ENCODE data around the gene FTSJ1.

The FTSJ1 gene

GRCh38 chrX:48470833-48471118 lies 5.2 kb upstream of the FTSJ1 start:
- DNase-seq, result no peak

DNA sequence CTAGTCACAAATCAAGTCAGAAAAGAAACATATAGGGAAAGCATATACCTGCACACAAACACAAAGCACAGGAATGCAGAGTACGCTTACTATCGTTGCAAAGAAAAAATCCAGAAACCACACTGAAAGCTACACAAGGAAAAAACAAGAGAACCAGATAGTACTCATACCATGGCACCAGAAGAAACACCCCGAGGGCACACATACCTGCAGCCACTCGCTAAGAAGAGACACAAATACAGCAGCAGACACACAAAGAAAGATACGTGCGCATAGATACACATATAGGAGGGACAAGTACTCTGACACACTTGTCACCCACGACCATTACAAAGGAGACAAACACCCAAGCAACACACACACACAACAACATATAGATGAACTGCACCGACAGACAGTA lies 4.5 kb upstream of the FTSJ1 start:
- no peak for DNase-seq

DNA sequence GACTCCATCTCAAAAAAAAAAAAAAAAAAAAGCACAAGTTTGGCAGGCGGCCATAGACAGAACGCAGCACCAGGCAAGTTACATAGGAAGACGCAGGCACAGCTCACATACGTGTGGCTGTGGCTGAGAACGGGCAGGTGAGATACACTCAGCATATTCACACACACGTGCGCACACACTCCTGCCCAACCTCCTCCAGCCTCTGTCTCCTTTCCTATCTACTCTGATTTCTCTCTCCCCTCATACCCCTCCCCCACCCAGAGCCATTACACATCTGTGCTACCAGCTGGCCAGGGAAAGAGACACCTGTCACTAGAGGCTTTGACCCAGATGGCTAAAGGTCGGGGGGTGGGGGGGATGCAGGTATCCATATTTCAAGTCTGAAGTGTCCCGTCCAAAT lies 3.8 kb upstream of the FTSJ1 start:
- no peak for DNase-seq

- DNase-seq, result no peak
Observed at GRCh38 chrX:48472851-48473703, 2.9 kb upstream of the FTSJ1 start.

DNA sequence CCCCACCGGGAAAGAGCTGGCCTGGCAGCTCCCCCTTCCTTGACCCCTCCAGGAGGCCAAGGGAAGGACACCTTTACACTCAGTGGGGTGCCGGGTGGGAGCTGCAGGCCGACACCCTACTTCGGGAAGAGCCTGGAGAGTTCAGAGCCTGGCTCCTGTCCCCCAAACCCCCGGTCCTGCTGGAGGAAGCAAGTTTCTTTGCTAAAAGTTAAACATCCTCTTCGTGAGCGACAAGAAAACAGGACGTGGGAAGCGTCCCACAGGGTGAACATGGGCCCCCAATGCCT lies 2.4 kb upstream of the FTSJ1 start:
- DNase-seq, result no peak

DNA sequence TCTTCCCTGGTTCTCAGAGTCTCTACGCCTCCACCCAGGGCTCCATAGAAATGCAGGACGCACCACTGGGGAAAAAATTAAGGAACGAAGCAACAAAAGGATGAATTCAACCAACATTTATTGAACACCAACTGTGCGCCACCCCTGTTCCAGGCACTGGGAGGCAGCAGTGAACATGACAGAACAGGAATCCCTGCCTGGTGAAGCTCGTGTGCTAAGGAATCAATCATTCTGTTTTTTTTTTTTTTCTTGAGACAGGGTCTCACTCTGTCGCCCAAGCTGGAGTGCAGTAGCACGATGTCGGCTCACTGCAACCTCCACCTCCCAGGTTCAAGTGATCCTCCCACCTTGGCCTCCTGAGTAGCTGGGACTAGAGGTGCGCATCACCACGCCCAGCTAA lies 1.9 kb upstream of the FTSJ1 start:
- no peak for DNase-seq

DNA sequence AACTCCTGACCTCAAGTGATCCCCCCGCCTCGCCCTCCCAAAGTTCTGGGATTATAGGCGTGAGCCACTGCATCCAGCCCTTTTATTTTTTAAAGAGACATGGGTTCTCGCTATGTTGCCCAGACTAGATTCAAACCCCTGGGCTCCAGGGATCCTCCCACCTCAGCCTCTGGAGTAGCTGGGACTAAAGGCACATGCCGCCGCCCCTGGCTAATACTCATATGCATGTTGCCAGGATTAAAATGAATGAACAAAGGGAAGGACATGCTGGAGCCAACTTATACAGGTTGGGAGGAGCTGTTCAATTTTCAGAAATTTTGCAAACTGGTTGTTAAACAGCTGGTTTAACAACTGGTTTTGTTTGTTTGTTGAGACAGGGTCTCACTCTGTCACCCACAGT lies 1.4 kb upstream of the FTSJ1 start:
- no peak for DNase-seq

GRCh38 chrX:48475296-48475695 lies 703 bp upstream of the FTSJ1 start:
- no peak for DNase-seq

- no peak for DNase-seq
Observed at GRCh38 chrX:48476919-48477318, 920 bp downstream of the FTSJ1 start.

DNA sequence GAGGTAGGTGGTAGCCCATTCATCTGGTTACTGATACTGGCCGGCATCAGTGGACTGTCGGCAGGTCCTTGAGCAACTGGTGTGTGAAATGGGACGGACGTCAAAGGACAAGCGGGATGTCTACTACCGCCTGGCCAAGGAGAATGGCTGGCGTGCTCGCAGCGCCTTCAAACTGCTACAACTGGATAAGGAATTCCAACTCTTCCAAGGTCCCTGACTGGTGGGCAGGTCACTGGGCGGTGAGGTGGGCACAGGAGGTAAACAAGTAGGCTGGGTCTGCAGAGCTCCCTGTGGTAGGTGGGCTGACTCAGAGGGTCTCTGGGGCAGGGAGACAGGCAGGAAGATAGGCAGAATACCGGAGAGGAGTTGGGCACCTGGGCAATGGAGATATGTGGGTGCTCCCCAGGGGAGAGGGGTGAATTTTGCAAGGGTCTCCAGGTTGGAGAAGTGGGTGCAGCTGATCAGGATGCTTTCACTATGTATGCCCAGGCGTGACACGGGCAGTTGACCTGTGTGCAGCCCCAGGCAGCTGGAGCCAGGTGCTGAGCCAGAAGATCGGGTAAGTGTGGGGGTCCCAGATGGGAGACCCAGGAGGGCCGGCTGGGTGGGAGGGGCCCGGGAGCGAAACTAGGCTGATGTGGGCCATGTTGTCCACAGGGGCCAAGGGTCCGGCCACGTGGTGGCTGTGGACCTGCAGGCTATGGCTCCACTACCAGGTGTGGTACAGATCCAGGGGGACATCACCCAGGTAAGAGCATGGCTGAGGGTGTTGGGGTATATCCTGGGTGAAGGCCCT lies 2.2 kb downstream of the FTSJ1 start:
- DNase-seq, result no peak

DNA sequence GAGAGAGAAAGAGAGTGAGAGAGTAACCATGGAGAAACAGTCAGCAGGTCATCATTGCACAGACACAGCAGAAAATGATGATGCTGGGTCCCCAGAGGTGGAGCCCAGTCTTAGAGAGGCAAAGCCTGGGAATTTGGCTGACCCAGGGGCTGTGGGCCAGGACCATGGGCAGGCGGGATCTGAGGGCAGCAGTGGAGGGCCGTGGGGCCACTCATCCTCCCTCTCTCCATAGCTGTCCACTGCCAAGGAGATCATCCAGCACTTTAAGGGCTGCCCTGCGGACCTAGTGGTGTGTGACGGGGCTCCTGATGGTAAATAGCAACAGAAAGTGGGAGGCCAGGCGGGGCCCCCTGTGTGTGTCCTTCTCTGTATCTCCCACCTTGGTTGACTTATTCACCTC lies 2.8 kb downstream of the FTSJ1 start:
- no peak for DNase-seq

DNA sequence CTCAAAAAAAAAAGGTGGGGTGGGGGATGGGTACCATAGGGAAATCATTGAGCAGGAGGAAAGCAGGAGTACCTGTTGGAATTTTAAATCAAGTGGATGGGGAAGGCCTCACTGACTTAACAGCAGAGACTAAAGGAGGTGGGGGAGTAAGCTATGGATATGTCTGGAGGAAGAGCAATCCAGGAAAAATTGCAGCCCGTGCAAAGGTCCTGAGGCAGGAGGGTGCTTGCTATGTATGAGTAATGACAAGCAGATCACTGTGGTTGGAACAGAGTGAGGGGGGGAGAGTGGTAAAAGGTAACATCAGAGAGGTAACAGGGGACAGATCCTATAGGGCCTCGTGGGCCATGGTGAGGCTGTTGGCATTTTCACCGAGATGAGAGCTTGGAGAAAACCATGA lies 4.1 kb downstream of the FTSJ1 start:
- no peak for DNase-seq

DNA sequence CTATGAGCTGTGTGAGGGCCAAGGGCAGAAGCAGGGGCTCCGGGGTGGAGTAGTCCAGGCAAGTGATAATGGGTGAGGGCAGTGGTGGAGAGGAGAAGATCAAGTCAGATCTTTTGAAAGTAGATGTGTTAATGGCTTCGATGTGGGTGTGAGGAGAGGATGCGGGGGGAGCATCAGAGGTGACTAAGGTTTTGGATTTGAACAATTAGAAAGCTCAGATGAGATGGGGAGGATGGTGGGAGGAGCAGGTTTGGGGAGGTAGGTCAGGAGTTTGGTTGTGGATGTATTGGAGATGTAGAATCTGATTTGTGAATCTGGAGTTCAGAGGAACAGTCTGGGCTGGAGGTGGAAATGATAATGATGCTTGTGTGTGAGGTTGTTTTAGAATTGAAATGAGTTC lies 4.6 kb downstream of the FTSJ1 start:
- no peak for DNase-seq

- no peak for DNase-seq
Observed at GRCh38 chrX:48482526-48482925, 6.5 kb downstream of the FTSJ1 start.

DNA sequence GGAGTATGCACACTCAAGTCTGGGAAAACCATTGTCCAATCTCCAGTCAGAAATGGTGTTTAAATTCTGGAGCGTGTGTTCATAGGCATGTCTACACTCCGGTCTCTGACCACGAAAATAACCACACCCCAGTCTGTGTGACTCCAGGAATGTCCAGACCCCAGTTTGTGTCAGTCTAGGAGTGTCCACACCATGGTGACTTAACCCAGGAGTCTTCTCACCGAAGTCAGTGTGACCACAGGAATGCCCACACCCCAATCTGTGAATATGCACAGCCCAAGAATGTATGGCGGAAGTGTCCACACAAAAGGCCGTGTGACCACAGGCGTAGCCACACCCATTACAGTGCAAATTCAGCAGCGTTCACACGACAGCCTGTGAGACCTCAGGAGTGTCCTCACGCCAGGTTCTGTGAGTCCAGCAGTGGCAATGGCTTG lies 11.4 kb downstream of the FTSJ1 start:
- DNase-seq, result no peak

DNA sequence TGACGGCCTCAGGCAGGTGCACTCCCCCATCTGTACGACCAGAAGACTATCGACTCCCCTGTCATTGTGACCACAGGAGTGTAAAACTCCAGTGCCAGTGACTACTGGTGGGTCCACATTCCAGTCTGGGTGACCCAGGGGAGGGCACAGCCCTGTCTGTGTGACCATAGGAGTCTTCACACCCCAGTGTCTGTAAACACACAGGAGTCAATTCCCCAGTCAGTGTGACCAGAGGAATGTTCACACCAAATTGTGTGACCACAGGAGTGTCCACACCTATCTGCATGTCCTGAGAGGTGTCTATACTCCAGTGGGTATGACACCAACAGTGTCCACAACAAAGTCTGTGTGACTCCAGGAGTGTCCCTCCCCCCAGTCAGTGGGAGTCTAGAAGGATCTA lies 12.0 kb downstream of the FTSJ1 start:
- DNase-seq, result no peak

DNA sequence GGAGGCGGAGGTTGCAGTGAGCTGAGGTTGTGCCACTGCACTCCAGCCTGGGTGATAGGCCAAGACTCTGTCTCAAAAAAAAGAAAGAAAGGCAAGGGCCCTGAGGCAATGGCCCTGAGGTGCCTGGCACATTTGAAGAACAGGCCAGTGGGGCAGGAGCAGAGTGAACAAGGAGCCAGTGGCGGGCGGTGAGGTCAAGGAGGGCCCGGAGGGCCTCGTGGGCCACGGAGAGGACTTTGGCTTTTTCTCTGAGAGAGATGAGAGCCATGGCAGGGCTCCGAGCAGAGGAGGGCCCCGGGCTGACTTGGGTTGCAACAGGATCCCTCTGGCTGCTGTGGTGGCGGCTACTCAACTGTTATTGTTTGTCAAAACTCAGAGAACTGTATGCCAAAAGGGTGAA lies 13.3 kb downstream of the FTSJ1 start:
- DNase-seq, result no peak

- DNase-seq, result no peak
Observed at GRCh38 chrX:48489892-48490291, 13.9 kb downstream of the FTSJ1 start.

GRCh38 chrX:48490661-48491060 lies 14.7 kb downstream of the FTSJ1 start:
- DNase-seq, result no peak

GRCh38 chrX:48491809-48492208 lies 15.8 kb downstream of the FTSJ1 start:
- DNase-seq, result no peak

GRCh38 chrX:48492293-48492910 lies 16.4 kb downstream of the FTSJ1 start:
- DNase-seq, result no peak

GRCh38 chrX:48493890-48494364 lies 17.9 kb downstream of the FTSJ1 start:
- no peak for DNase-seq

GRCh38 chrX:48496660-48497059 lies 20.7 kb downstream of the FTSJ1 start:
- no peak for DNase-seq

GRCh38 chrX:48497871-48498270 lies 21.9 kb downstream of the FTSJ1 start:
- DNase-seq, result no peak

Data from stimulated activated CD4-positive, alpha-beta T cell treated with anti-CD3 and anti-CD28 coated beads, Interleukin-4, amount 100 ng/mL, for 1 hour (primary cell).